Glutamatergic neuron (in vitro differentiated cells): ENCODE results near the gene ULK4. TPM values are rescaled to one million over a fixed set of nuclear protein-coding genes. Genes with fewer than 3 reads are reported as not detected.

Experiments used
- DNase-seq: peaks from one replicate; pipeline ENCODE4 v3.0.0; 2022
- H3K27ac Mint-ChIP-seq: one replicate; pipeline ENCODE4 v1.8.0; 2020; ENCODE audit warnings: mild to moderate bottlenecking, mixed read lengths, inconsistent platforms; ENCODE audit not compliant: unreplicated experiment
- H3K27me3 Mint-ChIP-seq: one replicate; pipeline ENCODE4 v1.8.0; 2020; ENCODE audit warnings: mild to moderate bottlenecking, moderate library complexity, mixed read lengths, inconsistent platforms; ENCODE audit not compliant: unreplicated experiment
- H3K36me3 Mint-ChIP-seq: one replicate; pipeline ENCODE4 v1.8.0; 2020; ENCODE audit warnings: mild to moderate bottlenecking, mixed read lengths, inconsistent platforms; ENCODE audit not compliant: unreplicated experiment
- H3K4me1 Mint-ChIP-seq: one replicate; pipeline ENCODE4 v1.8.0; 2020; ENCODE audit warnings: mild to moderate bottlenecking, low read depth, mixed read lengths, inconsistent platforms; ENCODE audit not compliant: unreplicated experiment
- H3K4me3 Mint-ChIP-seq: one replicate; pipeline ENCODE4 v1.8.0; 2020; ENCODE audit warnings: mild to moderate bottlenecking, mixed read lengths, inconsistent platforms; ENCODE audit not compliant: unreplicated experiment
- H3K9me3 Mint-ChIP-seq: one replicate; pipeline ENCODE4 v1.8.0; 2020; ENCODE audit warnings: mild to moderate bottlenecking, moderate library complexity, mixed read lengths, inconsistent platforms; ENCODE audit not compliant: unreplicated experiment
- total RNA-seq: library from RNA; stranded (reverse); fragmentation: NEBNext Ultra II Directional; extraction: Animal tissue kit (Norgen Biotek cat#: 25700); gene quantifications from one replicate; pipeline ENCODE4 v1.2.1, GENCODE V29; 2021; ENCODE audit not compliant: unreplicated experiment
- TF ChIP-seq, protein P1 (sequence below): fragments of 200-600 bp; sonication (generic); IDR thresholded peaks from one replicate; pipeline ENCODE4 v1.5.0; 2021; ENCODE audit not compliant: partially characterized antibody, unreplicated experiment

ULK4 gene
- total RNA-seq, 1 donor from 2014 or later: 9.7 TPM

- peaks cover 2% of the 10 kb centered on the region for H3K9me3 Mint-ChIP-seq
- peaks cover 2% of the 10 kb centered on the region for H3K4me1 Mint-ChIP-seq
- H3K27ac Mint-ChIP-seq: no peak overlapping the region
- no peak for DNase-seq
- H3K4me3 Mint-ChIP-seq: no peak overlapping the region
- TF ChIP-seq, protein P1, sequence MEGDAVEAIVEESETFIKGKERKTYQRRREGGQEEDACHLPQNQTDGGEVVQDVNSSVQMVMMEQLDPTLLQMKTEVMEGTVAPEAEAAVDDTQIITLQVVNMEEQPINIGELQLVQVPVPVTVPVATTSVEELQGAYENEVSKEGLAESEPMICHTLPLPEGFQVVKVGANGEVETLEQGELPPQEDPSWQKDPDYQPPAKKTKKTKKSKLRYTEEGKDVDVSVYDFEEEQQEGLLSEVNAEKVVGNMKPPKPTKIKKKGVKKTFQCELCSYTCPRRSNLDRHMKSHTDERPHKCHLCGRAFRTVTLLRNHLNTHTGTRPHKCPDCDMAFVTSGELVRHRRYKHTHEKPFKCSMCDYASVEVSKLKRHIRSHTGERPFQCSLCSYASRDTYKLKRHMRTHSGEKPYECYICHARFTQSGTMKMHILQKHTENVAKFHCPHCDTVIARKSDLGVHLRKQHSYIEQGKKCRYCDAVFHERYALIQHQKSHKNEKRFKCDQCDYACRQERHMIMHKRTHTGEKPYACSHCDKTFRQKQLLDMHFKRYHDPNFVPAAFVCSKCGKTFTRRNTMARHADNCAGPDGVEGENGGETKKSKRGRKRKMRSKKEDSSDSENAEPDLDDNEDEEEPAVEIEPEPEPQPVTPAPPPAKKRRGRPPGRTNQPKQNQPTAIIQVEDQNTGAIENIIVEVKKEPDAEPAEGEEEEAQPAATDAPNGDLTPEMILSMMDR: no peak
- H3K27me3 Mint-ChIP-seq: no peaks in the 10 kb centered on the region
- H3K36me3 Mint-ChIP-seq: no peaks in the 10 kb centered on the region
Observed at GRCh38 chr3:41808618-41809017, 153.3 kb downstream of the ULK4 start.

DNA sequence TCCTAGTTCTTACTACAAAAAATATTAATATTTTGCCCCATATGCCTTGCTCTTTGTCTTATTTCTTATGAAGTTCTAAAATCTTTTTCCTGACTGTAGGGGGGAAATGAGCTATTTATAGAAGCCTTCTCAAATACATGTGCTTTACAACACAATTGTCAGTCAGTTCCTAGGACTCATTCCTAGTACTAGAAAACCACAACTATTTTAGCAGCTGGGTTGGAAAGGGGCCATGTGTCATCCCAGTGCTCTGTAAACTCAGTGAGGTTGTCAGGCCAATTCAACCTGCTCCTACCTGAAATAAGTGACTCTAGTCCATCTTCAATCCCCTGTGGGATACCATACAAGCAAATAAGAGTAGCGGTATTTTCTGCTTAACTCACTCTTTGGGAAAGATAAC is 153.8 kb downstream of the ULK4 start:
- no peak for DNase-seq
- no peak overlapping the region for H3K27ac Mint-ChIP-seq
- no peak overlapping the region for H3K4me3 Mint-ChIP-seq
- TF ChIP-seq, protein P1: no peak
- H3K36me3 Mint-ChIP-seq: peaks cover 2% of the 10 kb centered on the region
- peaks cover 2% of the 10 kb centered on the region for H3K4me1 Mint-ChIP-seq
- peaks cover 2% of the 10 kb centered on the region for H3K9me3 Mint-ChIP-seq
- peaks cover under 1% of the 10 kb centered on the region for H3K27me3 Mint-ChIP-seq

GRCh38 chr3:41794748-41795589 is 166.9 kb downstream of the ULK4 start:
- TF ChIP-seq, protein P1: no peak
- Mint-ChIP-seq H3K27ac (no peak overlapping the region), H3K4me3 (no peak overlapping the region), H3K36me3 (no peaks in the 10 kb centered on the region), H3K9me3 (no peaks in the 10 kb centered on the region), H3K27me3 (peaks cover 1% of the 10 kb centered on the region), H3K4me1 (no peaks in the 10 kb centered on the region)
- DNase-seq: no peak

DNA sequence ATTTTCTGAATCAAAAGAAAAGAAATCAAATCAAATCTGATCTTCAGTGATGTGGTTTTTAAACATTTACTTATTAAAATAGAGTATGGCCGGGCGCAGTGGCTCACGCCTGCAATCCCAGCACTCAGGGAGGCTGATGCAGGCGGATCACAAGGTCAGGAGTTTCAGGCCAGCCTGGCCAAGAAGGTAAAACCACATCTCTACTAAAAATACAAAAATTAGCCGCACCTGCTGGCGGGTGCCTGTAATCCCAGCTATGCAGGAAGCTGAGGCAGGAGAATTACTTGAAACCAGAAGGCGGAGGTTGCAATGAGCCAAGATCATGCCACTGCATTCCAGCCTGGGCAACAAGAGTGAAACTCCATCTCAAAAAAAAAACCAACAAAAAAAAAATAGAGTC is 169.1 kb downstream of the ULK4 start:
- Mint-ChIP-seq H3K9me3 (no peaks in the 10 kb centered on the region), H3K4me3 (no peak overlapping the region), H3K36me3 (no peaks in the 10 kb centered on the region), H3K27me3 (peaks cover 1% of the 10 kb centered on the region), H3K27ac (no peak overlapping the region), H3K4me1 (no peaks in the 10 kb centered on the region)
- no peak for DNase-seq
- TF ChIP-seq, protein P1: no peak

DNA sequence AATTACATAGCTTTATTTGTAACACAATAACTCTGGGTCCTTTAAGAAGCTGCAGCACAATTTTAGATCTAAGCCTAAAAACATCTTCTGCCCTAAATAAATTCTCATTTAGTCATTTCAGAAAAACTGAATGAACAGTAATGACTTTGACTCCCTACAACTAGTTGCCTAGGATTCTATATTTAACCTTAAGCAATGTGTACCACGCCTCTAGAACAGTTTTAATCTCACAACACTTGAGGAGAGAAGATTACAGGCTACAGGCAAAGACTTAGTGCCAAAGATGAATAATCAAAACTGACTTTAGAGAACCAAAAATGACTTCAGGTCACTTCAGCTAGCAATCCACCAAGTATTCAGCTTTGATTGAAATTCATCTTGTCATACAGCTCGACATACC is 192.8 kb downstream of the ULK4 start:
- H3K4me3 Mint-ChIP-seq: no peak overlapping the region
- H3K27ac Mint-ChIP-seq: peak overlapping the region; percentile 53
- TF ChIP-seq, protein P1: no peak
- DNase-seq: no peak
- H3K4me1 Mint-ChIP-seq: peaks cover 24% of the 10 kb centered on the region
- H3K27me3 Mint-ChIP-seq: peaks cover 6% of the 10 kb centered on the region
- no peaks in the 10 kb centered on the region for H3K36me3 Mint-ChIP-seq
- H3K9me3 Mint-ChIP-seq: peaks cover 8% of the 10 kb centered on the region
